ENCODE results near the gene DNAL4. TPM values are rescaled to one million over a fixed set of nuclear protein-coding genes. Genes with fewer than 3 reads are reported as not detected.

DNAL4 gene
- total and polyA plus RNA-seq, 10 of the 15 experiments (the other 5 are each of a cell fraction or from before 2014, with no cell fraction given): 0.35 to 8.5 (median 6.3) TPM; not detected in 1

GRCh38 chr22:38841635-38842034, 47.7 kb upstream of the DNAL4 start:
- Histone ChIP-seq H3K27ac (ENCODE audit: control insufficient read depth, insufficient read depth) (no peak overlapping the region), H3K9ac (ENCODE audit: control insufficient read depth, insufficient read depth, low read length) (no peak overlapping the region), H3K36me3 (ENCODE audit: control insufficient read depth in 2 of 2, insufficient read depth in 2 of 2, low read length in 1 of 2) (no peaks in the 10 kb centered on the region), H3K4me3 (no peak overlapping the region), H3K4me1 (ENCODE audit: control insufficient read depth, insufficient read depth, low read length) (no peaks in the 10 kb centered on the region), H3K79me2 (ENCODE audit: control insufficient read depth, insufficient read depth, low read length) (no peaks in the 10 kb centered on the region), H2AFZ (ENCODE audit: control insufficient read depth, low read depth, low read length) (no peak overlapping the region), H3K27me3 (replicated peaks in 1 of 2; ENCODE audit: control insufficient read depth in 2 of 2, insufficient read depth in 2 of 2, low read length in 1 of 2) (peaks cover 22 to 26% of the 10 kb centered on the region in 2 experiments), H4K20me1 (ENCODE audit: control insufficient read depth, insufficient read depth) (no peaks in the 10 kb centered on the region), H3K4me2 (ENCODE audit: control insufficient read depth, insufficient read depth) (no peak overlapping the region), H3K9me3 (replicated peaks; ENCODE audit: control insufficient read depth, insufficient read depth, low read length) (no peaks in the 10 kb centered on the region)
- no TSS peak for BruUV-seq (replicated peaks)
- ChIA-PET SMC1A (ENCODE audit: uncharacterized antibody, unreplicated experiment) (no interaction called here), POLR2A (interaction anchor here (0.6 kb wide), 1 partner anchor 635 kb away, joined by 3 read pairs; no protein-coding TSS in a partner anchor), CTCF (interaction anchor here (1.0 kb wide), 1 partner anchor 28 kb away, joined by 3 read pairs; no protein-coding TSS in a partner anchor), RAD21 (ENCODE audit: unreplicated experiment) (no interaction called here)
- intact Hi-C loops (cut with micrococcal nuclease; ENCODE audit: unreplicated experiment): no loop called here
- in situ Hi-C loops (cut with MboI): no loop called here
- DNase-seq (ENCODE audit: low read depth, low spot score) (no peak), ATAC-seq (no peak), FAIRE-seq (no peak)
- TF ChIP-seq RCOR1 (conservative IDR thresholded peaks at IDR 0.05; ENCODE audit: low read depth, low read length) (no peak), GATAD2B (conservative IDR thresholded peaks at IDR 0.05; ENCODE audit: low read depth) (no peak), ETV6 (conservative IDR thresholded peaks at IDR 0.05 in 1 of 2, IDR thresholded peaks at IDR 0.05 in 1 of 2; ENCODE audit: borderline replicate concordance in 1 of 2, low read depth in 1 of 2) (no peak), CBFB (IDR thresholded peaks at IDR 0.05; ENCODE audit: low read depth) (no peak), ZZZ3 (IDR thresholded peaks at IDR 0.05; ENCODE audit: control insufficient read depth, insufficient read length, low read depth) (no peak), PAX8 (IDR thresholded peaks at IDR 0.05) (no peak), HDAC6 (IDR thresholded peaks at IDR 0.05; ENCODE audit: unreplicated experiment) (no peak), ESRRA (IDR thresholded peaks at IDR 0.05; ENCODE audit: low read length) (no peak), EED (IDR thresholded peaks at IDR 0.05; ENCODE audit: low read depth) (no peak), YBX1 (IDR thresholded peaks at IDR 0.05) (no peak), MEF2A (IDR thresholded peaks at IDR 0.05; ENCODE audit: insufficient read depth, low read depth, low read length) (no peak), BCL11A (IDR thresholded peaks at IDR 0.05; ENCODE audit: low read depth, low read length) (no peak), ZNF217 (IDR thresholded peaks at IDR 0.05) (no peak), TCF3 (IDR thresholded peaks at IDR 0.05; ENCODE audit: borderline replicate concordance, insufficient read depth, low read depth, low read length) (no peak)
- 2% methylated on average over 5 of the region's 5 CpGs for WGBS (ENCODE audit: insufficient coverage, insufficient replicate concordance, low lambda C conversion rate, missing lambda C conversion rate)
